GM23248 (cell line): ENCODE measurements around the gene CLEC16A.

ENCODE experiments used
- EZH2 ChIP-seq: fragments of 200-600 bp; sonication (generic); IDR thresholded peaks from 2 replicates; pipeline ENCODE4 v1.6.1; 2018; ENCODE audit warnings: antibody characterized with exemption, mild to moderate bottlenecking; ENCODE audit not compliant: insufficient read depth, poor library complexity, severe bottlenecking
- EZH2phosphoT487 ChIP-seq: fragments of 200-600 bp; sonication (generic); IDR thresholded peaks from 2 replicates; pipeline ENCODE4 v1.6.1; 2018; ENCODE audit warnings: antibody characterized with exemption, moderate library complexity, mild to moderate bottlenecking, low read depth; ENCODE audit not compliant: insufficient read depth

DNA sequence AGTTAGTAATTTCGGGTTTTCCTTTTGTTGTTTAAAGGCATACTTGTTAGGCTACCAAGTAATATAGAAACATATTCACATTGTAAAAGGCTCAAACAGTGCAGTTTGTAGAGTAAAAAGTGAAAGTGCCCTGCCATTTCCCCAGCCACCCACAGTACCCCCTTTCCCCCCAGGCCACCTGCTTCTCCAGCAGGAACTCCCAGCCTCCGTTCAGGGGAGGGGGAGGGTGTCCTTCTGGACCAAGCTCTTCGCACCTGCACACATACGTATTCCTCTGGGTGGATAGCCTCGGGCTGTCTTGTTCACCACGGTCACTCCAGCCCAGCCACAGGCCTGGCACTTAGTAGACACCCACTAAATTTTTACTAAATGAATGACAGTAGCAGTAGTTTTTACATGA, 144.5 kb downstream of the CLEC16A start:
- TF ChIP-seq EZH2, result no peak
- TF ChIP-seq EZH2phosphoT487, result no peak
